Neural progenitor cell (in vitro differentiated cells): ENCODE measurements around the gene BEND6.

Experiments used
- EZH2 ChIP-seq: fragments of 200-600 bp; sonication (generic); IDR thresholded peaks from 2 replicates; pipeline ENCODE4 v1.6.1; 2017; ENCODE audit warnings: antibody characterized with exemption, mild to moderate bottlenecking, moderate library complexity
- EZH2phosphoT487 ChIP-seq: fragments of 200-600 bp; sonication (generic); IDR thresholded peaks from 2 replicates; pipeline ENCODE4 v1.6.1; 2017; ENCODE audit warnings: antibody characterized with exemption
- TF ChIP-seq, protein P1 (sequence below): fragments of 200-600 bp; sonication (generic); IDR thresholded peaks from 2 replicates; pipeline ENCODE4 v1.5.1; 2017; ENCODE audit warnings: antibody characterized with exemption, mild to moderate bottlenecking

- TF ChIP-seq, protein P1, sequence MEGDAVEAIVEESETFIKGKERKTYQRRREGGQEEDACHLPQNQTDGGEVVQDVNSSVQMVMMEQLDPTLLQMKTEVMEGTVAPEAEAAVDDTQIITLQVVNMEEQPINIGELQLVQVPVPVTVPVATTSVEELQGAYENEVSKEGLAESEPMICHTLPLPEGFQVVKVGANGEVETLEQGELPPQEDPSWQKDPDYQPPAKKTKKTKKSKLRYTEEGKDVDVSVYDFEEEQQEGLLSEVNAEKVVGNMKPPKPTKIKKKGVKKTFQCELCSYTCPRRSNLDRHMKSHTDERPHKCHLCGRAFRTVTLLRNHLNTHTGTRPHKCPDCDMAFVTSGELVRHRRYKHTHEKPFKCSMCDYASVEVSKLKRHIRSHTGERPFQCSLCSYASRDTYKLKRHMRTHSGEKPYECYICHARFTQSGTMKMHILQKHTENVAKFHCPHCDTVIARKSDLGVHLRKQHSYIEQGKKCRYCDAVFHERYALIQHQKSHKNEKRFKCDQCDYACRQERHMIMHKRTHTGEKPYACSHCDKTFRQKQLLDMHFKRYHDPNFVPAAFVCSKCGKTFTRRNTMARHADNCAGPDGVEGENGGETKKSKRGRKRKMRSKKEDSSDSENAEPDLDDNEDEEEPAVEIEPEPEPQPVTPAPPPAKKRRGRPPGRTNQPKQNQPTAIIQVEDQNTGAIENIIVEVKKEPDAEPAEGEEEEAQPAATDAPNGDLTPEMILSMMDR, result no peak
- TF ChIP-seq EZH2 (no peak), EZH2phosphoT487 (no peak)
Observed at GRCh38 chr6:56949265-56949664, 5.6 kb upstream of the BEND6 start.
